RKO (cell line): Measurements from ENCODE around the gene BCL2L12.

Experiments used
- DNase-seq: peaks from one replicate; pipeline ENCODE4 v3.0.0-alpha.2; 2016; ENCODE audit warnings: low spot score

The BCL2L12 gene

GRCh38 chr19:49642492-49643035 is 23.2 kb upstream of the BCL2L12 start:
- DNase-seq, result no peak

DNA sequence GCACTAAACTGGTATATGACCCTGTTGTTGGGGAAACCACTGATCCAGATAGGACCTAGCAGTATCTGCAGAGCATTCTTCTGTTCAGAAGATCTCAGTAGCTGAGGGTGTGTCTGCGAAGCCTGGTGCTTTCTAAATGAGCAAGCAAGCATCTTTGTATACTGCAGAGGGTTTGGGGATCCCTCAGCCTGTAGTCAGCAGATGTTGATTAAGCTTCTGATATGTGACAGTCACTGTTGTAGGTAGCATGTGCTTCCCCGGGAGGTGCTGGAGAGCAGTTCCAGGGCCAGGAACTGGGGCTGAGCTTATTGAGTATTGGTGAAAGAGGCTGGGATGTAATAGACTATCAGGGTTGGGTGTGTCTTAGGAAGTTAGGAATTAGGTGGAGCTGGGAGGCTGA is 22.3 kb upstream of the BCL2L12 start:
- DNase-seq, result peak; percentile 66

- DNase-seq, result no peak
Measured at GRCh38 chr19:49645592-49645991, 20.1 kb upstream of the BCL2L12 start.

- DNase-seq, result no peak
Measured at GRCh38 chr19:49645995-49646394, 19.7 kb upstream of the BCL2L12 start.

DNA sequence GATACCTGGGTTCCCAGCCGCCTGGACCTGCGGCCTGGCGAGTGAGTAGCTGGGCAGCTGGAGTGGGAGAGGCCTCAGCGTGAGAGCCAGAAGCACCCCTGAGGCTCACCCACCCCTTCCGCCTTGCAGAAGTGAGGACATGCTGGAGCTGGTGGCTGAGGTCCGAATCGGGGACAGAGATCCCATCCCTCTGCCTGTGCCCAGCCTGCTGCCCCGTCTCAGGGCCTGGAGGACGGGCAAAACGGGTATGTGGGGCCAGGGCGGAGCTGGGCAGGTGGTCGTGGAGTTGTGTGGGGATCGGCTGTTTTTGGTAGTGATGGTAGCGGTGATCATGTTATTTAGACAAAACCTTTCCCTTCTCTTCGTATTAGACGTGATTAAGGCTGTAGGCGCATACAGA is 19.1 kb upstream of the BCL2L12 start:
- DNase-seq, result no peak

DNA sequence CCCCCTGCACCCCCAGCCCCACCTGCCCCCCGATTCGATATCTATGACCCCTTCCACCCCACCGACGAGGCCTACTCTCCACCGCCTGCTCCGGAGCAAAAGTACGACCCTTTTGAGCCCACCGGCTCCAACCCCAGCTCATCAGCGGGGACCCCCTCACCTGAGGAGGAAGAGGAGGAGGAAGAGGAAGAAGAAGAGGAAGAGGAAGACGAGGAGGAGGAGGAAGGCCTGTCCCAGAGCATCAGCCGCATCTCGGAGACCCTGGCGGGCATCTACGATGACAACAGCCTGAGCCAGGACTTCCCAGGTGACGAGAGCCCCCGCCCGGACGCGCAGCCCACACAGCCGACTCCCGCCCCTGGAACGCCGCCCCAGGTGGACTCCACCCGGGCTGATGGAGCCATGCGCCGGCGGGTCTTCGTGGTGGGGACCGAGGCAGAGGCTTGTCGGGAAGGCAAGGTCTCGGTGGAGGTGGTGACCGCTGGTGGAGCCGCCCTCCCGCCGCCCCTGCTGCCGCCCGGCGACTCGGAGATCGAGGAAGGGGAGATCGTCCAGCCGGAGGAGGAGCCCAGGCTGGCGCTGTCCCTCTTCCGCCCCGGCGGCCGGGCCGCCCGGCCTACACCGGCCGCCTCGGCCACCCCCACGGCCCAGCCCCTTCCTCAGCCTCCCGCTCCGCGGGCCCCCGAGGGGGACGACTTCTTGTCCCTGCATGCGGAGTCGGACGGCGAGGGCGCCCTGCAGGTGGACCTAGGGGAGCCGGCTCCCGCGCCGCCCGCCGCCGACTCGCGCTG is 14.5 kb upstream of the BCL2L12 start:
- no peak for DNase-seq

DNA sequence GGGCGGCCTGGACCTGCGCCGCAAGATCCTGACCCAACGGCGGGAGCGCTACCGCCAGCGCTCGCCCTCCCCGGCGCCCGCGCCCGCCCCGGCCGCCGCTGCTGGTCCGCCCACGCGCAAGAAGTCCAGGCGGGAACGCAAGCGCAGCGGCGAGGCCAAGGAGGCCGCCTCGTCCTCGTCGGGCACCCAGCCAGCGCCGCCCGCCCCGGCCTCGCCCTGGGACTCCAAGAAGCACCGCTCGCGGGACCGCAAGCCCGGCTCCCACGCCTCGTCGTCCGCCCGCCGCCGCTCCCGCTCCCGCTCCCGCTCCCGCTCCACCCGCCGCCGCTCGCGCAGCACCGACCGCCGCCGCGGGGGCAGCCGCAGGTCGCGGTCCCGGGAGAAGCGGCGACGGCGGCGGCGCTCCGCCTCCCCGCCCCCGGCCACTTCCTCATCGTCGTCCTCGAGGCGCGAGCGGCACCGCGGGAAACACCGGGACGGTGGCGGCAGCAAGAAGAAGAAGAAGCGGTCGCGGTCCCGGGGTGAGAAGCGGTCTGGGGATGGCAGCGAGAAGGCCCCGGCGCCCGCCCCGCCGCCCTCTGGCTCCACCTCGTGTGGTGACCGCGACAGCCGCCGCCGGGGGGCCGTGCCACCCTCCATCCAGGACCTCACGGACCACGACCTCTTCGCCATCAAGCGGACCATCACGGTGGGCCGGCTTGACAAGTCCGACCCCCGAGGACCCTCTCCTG is 13.7 kb upstream of the BCL2L12 start:
- no peak for DNase-seq

GRCh38 chr19:49652551-49653465 is 12.9 kb upstream of the BCL2L12 start:
- no peak for DNase-seq

GRCh38 chr19:49653466-49653806 is 12.3 kb upstream of the BCL2L12 start:
- no peak for DNase-seq

- DNase-seq, result no peak
Measured at GRCh38 chr19:49654581-49654980, 11.2 kb upstream of the BCL2L12 start.

DNA sequence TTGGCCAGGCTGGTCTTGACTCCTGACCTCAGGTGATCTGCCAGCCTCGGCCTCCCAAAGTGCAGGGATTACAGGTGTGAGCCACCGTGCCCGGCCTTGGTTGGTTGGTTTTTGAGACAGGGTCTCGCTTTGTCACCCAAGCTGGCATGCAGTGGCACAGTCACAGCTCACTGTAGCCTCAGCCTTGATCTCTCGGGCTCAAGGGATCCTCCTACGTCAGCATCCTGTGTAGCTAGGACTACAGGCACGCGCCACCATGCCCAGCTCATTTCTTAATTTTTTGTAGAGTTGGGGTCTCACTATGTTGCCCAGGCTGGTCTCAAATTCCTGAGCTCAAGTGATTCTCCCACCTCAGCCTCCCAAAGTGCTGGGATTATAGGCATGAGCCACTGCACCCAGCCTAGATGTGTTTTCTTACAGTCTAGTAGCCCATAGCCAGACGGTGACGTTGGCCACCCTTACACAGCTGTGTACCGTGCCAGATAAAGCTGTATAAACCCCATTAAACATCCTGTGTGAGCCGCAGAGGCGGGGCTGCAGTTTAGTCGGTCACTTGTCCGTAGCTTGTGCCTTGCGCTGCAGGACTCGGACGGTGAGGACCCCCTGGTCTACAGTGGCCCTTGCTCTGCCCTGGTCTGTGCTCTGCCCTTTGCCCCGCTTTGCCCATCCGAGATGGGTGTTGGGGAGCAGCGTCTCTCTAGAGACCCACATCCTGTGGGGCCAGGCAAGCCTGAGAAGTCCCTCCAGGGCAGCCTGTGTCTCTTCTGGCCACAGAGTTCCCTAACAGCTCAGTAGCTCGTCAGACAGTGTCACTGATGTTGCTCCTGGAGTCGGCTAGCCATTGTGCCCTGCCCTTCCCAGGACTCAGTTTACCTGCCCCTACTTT is 9.9 kb upstream of the BCL2L12 start:
- DNase-seq, result no peak

- no peak for DNase-seq
Measured at GRCh38 chr19:49656456-49657109, 9.2 kb upstream of the BCL2L12 start.

DNA sequence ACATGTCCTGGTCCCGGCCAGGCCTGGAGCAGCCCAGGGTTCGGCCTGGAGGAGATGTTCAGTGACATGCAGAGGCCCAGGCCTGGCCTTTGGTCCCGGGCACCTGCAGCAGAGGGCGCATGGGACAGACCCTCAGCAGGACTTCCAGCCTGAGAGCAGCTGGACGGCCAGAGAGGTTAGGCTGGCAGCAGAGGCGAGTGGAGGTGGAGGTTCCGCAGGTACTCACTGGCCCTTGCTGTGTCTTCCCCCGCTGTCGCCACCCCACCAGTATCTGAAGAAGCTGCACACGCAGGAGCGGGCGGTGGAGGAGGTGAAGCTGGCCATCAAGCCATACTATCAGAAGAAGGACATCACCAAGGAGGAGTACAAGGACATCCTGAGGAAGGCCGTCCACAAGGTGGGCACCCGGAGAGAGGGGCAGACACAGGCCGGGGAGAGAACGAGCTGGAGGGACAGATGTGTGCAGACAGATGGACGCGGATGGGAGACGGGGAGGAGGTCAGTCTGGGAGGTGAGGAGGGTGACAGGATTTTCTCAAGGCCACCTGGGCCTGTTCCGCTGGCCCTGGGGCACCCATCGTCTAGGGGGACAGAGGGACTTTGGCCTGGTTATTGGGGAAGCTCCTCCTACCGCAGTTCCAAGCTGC is 8.1 kb upstream of the BCL2L12 start:
- DNase-seq, result no peak

- DNase-seq, result no peak
Measured at GRCh38 chr19:49658139-49658517, 7.6 kb upstream of the BCL2L12 start.

GRCh38 chr19:49658566-49659442 is 6.9 kb upstream of the BCL2L12 start:
- no peak for DNase-seq

DNA sequence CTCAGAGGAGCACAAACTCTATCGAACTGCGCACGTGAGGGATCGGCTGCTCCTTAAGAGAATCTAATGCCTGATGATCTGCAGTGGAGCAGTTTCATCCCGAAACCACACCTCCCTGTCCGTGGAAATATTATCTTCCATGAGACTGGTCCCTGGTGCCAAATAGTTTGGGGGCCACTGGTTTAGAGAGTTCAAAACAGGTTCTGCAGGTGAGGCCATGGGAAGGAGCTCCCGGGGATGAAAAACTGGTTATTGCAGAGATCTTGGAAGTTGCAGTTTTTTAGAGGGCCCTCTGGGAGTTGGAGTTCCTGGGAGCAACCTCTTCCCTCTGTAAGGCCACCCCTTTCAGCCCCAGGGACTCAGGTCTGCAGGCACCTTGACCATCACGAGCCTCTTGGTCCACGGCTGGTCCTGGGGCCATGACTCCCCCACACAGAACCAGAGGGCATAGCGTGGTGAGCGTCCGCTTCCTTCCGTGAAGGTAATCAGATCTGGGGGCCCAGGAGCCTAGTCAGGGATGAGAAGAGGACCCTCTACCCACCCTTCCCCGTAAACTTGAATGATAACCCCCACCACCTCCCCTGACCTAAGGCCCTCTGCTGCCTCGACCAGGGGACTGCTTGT is 5.3 kb upstream of the BCL2L12 start:
- no peak for DNase-seq

- DNase-seq, result no peak
Measured at GRCh38 chr19:49662011-49662410, 3.7 kb upstream of the BCL2L12 start.

DNA sequence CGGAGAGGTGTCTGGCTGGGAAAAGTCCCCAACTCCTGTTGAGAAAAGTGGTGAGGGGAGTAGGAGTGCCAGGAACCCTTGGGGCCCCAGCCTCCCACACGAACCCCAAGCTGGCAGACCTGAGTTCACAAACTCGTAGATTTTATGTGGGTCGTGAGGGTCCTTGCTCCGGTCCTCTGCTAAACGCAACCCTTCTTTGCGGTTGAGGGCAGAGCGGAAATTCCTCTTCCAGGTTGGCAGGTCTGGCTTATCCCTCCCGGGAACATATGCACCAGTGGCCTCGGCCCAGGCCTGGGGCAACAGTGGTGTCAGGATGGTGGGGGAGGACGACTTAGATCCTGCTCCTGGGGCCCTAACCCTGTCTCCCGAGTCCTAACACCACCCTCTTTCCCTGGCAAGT is 2.5 kb upstream of the BCL2L12 start:
- no peak for DNase-seq
